ENCODE data around the gene BUB3.
"Not testable (repeated sequence)": the region's sequence is repeated elsewhere in the genome, so short reads cannot be mapped to it uniquely, and the experiment has no call there.

The BUB3 gene

DNA sequence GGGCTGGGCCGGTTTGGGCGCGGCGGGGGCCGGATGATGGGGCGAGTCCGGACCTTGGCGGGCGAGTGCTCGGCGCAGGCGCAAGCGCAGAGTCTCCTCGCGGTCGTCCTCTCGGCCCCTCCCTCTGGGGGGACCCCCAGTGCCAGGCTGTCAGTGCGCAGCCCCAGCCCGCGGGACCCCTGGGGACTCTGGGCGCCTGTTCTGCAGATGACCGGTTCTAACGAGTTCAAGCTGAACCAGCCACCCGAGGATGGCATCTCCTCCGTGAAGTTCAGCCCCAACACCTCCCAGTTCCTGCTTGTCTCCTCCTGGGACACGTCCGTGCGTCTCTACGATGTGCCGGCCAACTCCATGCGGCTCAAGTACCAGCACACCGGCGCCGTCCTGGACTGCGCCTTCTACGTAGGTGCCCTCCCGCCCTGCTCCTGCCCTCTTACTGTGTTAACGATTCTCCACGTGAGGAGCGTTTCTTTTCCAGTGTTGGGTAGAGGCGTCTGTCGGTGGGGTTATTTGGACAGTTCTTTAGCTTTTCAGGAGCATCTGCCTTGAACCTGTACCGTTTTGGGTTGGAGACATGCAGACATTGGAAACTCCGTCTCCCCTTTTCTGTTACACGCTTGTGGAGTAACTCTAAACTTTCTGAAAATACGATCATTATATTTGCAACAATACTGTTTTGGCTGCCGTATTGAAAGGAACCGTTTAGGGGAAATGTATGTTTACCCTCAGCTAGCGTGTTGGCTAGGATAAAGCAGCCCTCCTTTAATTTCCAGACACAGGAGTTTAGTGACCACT is 706 bp downstream of the BUB3 start:
- no peak for DNase-seq (ENCODE audit: low read depth)

GRCh38 chr10:123156078-123156477 is 1.9 kb downstream of the BUB3 start:
- no peak for DNase-seq (ENCODE audit: low read depth)

GRCh38 chr10:123157210-123157609 is 3.0 kb downstream of the BUB3 start:
- DNase-seq (ENCODE audit: low read depth): no peak

DNA sequence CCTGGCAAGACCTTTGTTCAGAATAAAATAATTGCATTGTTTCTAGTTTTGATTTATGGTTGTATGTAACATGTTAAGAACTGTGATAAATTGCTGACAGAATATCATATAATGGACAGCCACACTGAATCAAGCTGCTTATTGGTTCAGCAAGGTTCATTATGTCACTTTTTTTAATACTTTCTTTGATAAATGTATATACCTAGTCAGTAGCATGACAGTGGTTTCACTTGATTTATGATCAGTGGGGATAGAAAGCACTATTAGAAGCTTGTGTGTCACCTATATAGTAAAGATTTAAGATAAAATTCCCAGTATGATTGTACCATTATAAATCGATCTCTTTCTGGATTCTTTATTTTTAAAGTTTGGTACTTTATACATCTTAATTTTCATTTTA is 4.5 kb downstream of the BUB3 start:
- DNase-seq (ENCODE audit: low read depth): no peak

- no peak for DNase-seq (ENCODE audit: low read depth)
These were observed 6.2 kb downstream of the BUB3 start for GRCh38 chr10:123160311-123160980.

DNA sequence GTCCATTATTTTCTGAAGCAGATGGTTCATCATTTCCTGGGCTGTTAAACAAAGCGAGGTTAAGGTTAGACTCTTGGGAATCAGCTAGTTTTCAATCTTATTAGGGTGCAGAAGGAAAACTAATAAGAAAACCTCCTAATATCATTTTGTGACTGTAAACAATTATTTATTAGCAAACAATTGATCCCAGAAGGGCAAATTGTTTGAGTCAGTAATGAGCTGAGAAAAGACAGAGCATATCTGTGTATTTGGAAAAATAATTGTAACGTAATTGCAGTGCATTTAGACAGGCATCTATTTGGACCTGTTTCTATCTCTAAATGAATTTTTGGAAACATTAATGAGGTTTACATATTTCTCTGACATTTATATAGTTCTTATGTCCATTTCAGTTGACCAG is 10.1 kb downstream of the BUB3 start:
- no peak for DNase-seq (ENCODE audit: low read depth)

- DNase-seq (ENCODE audit: low read depth): no peak
These were observed 11.4 kb downstream of the BUB3 start for GRCh38 chr10:123165445-123166072.

- no peak for DNase-seq (ENCODE audit: low read depth)
These were observed 12.4 kb downstream of the BUB3 start for GRCh38 chr10:123166618-123167017.

- DNase-seq (ENCODE audit: low read depth): no peak
These were observed 16.8 kb downstream of the BUB3 start for GRCh38 chr10:123170961-123171360.

GRCh38 chr10:123171616-123172015 is 17.4 kb downstream of the BUB3 start:
- not testable (repeated sequence) for DNase-seq (ENCODE audit: low read depth)

DNA sequence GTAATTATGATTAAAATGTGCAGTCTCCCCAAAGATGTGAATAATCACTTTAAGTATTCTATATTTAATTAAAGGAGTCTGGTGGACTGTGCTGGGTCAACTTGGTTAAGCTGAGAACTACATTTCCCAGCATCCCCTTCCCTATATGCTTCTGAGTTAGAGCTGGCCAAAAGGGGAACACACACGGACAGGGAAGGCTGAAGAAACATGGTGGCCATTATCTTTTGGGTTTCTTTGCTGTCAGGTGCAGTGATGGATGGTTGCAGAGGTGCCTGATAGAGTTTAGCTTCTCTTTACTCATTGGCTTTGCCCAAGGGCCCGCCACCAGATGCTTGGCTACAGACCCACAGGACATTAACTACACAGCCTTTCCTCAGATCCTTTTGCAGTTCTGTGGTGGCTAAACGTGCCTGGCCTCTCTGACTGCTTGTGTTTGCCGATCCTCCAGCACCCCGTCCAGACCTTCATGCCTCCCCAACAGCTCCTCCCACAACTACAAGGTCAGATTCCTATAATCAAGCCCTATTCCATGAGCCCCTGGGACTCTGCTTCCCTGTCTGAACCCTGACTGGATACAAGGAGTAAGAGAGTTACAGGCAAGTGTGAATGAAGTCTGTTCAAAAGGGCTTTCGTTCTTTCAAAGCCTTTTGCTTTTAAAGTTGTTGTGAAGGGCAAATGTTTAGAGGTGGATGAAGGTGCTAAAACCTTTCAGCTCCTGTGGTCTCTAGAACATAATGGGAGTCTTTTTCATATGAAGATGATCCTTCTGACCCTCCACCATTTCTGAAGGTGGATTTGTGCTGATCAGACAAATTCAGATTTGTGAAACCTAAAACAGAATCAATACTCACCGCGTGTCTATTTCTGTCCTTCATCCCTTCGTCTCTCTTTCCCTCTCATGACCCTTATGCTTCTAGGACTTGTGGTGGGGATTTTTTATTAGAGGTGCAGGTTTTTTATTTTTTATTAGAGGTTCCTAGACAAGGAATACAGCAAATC is 21.5 kb downstream of the BUB3 start:
- no peak for DNase-seq (ENCODE audit: low read depth)

DNA sequence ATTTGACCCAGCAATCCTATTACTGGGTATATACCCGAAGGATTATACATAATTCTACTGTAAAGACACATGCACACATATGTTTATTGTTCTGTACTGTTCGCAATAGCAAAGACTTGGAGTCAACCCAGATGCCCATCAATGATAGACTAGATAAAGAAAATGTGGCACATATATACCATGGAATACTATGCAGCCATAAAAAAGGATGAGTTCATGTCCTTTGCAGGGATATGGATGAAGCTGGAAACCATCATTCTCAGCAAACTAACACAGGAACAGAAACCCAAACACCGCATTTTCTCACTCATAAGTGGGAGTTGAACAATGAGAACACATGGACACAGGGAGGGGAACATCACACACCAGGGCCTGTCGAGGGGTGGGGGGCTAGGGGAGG is 24.2 kb downstream of the BUB3 start:
- DNase-seq (ENCODE audit: low read depth): not testable (repeated sequence)

GRCh38 chr10:123180101-123181090 is 26.2 kb downstream of the BUB3 start:
- DNase-seq (ENCODE audit: low read depth): no peak

DNA sequence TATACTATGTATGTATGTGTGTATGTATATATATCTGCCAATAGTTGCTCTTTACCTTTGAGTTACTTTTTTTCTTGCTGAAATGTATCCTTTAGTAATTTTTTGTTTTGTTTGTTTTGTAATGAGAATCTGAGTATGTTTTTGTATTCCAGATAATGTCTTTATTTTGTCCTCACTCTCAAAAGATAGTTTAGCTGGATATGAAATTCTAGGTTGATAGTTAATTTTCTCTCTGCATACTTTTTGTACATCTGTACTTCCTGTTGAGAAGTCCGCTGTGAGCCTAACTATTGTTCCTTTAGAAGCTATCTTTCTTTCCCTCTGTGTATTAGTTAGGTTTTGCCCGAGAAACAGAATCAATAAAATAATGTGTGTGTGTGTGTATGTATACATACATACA is 29.5 kb downstream of the BUB3 start:
- DNase-seq (ENCODE audit: low read depth): no peak

DNA sequence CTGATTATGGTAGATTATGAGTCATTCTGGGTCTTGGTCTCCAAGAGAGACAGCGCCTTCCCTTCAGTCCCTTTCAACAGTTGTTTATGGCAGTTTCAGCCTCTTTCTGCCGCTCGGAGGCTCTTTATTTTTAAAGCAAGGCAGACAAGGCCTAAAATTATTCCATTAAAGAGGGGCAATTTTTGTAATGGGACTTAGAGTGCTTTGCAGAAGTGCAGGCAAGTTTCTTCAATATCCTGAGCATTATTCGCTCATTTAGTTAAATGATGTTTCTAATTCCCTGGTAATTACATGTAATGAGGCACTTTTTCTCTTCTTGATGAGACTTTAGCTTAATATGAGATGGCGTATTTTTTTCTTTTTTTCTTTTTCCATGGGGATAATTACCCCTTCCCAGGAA is 33.6 kb downstream of the BUB3 start:
- no peak for DNase-seq (ENCODE audit: low read depth)

DNA sequence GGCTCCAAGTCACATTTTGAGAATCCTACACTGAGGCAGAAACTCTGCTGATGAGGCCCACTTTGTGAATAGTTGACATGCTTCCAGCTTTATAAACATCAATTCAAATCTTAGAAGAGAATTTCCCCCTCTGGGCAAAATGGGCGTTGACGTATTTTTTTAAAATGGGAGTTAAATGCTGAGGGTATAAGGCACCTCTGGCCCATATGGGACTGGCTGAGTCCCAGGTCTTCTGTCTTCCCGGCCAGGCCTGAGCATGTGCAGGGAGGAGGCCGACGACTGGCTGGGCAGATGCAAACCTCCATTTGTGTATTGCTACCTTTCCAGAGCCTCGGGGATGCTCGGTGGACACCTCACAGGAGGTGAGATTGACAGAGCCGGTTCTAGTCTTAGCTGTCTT is 37.7 kb downstream of the BUB3 start:
- no peak for DNase-seq (ENCODE audit: low read depth)

DNA sequence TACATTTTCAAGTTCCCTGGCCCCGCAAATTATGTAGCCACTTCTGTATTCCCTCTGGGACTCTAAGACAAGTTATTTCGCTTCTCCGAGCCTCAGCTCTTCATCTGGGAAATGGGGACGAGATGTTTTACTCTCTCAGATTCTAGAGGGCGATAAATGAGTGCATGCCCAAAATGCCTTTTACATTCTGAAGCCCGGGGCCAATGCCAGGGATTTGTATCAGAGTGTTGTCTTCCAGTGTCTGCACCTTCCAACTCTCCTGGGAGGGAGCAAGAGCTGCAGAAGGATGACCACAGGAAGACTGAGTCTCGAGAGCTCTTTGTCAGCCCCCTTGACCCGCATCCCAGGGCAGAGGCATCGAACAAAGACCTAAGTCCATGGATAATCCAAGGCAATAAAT is 39.9 kb downstream of the BUB3 start:
- DNase-seq (ENCODE audit: low read depth): no peak

DNA sequence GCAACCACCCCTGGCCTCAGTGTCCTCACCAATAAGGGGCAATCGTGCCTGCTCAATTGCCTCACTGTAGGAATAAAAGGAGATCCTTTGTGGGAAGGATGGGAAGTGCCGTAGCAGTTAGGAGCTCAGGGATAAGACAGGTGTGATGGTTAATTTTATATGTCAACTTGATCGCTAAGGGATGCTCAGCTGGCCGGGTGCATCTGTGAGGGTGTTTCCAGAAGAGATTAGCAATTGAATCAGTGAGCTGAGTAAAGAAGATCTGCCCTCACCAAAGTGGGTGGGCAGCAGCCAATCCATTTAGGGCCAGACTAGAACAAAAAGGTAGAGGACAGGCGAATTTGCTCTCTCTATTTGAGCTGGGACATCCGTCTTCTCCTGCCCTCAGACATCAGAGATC is 46.3 kb downstream of the BUB3 start:
- no peak for DNase-seq (ENCODE audit: low read depth)

DNA sequence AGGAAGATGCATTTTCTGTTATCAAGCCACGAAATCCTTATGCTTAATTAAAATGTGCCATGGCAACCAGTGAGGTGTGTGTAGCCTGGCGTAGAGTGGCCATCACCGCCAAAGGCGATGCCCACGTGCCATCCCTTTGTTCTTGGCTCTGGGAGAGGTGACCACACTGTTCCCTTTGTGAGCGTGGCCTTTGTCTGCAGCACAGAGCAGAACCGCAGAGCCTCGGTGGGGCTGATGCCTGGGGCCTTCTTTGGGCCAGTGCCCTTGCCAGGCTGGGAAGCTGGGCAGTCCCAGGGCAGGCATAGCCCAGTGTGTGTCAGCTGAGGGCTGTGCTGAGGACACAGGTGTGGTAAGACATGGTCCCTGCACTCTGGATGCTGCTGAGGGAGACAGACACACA is 48.3 kb downstream of the BUB3 start:
- no peak for DNase-seq (ENCODE audit: low read depth)

- no peak for DNase-seq (ENCODE audit: low read depth)
These were observed 49.4 kb downstream of the BUB3 start for GRCh38 chr10:123203393-123204126.
